Measurements from ENCODE around the gene NACA.

DNA sequence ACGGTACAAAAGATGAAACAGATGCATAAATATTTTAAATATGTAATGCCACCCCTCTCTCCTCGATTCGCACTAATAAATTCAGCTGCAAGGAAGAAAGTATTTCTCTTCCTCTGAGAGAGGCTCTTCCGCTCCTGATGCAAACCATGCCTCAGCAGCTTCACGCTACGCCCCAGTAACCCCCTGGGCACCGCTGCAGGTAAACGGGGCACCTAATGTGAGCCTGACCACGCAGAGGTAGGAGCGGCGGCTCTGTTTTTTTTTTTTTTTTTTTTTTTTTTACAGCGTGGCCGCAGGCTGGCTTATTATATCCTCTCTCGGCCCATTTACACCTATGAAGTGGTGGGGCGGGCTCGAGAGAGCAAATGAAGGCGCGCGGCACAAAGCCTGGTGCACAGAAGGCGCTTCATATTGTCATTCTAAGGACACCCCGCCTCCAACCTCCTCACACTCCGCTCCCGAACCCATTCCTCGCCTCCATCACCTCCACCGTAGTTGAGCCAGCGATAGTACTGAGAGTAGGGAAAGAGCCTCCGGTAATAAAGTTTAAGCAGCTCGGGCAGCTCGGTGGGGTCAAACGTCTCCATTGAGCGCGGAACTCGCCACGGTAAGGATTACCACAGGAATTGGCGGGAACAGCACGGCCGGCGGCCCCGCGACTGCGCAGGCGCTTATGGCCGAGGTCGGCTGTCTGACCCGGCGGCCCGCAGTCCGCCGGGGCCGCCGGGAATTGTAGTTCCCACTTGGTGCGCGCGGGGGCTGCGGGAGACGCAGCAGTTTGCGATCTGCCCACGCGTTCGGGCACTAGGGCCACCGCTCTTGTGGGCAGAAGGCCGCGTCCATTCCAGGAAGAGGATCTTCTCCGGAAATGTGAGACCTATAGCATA is 26.9 kb upstream of the NACA start, which contains the start of gene PRIM1:
- no peak for TF ChIP-seq EZH2 (optimal IDR thresholded peaks at IDR 0.05; ENCODE audit: low read depth, low read length)
- TF ChIP-seq CTCF (IDR thresholded peaks at IDR 0.05; ENCODE audit: low read length) = no peak

All from MM.1S (cell line).